Gastrocnemius medialis (tissue), 4 donors: ENCODE results near the gene RAI1.

Source experiments
- CTCF ChIP-seq, 5 experiments: fragments of 450-650 bp in 3 of 5; fragments of 200-600 bp in 2 of 5; sonication (generic) in 2 of 5; IDR thresholded peaks in 4 of 5; conservative IDR thresholded peaks in 1 of 5; 1 replicate in 4 of 5; 2 replicates in 1 of 5; pipeline ENCODE4 v1.5.1; 2016 to 2019; ENCODE audit warnings: antibody characterized with exemption in 5 of 5, mild to moderate bottlenecking in 3 of 5, moderate library complexity in 3 of 5
- POLR2A ChIP-seq, 2 donors: fragments of 450-650 bp; IDR thresholded peaks; one replicate each; pipeline ENCODE4 v1.6.1; 2017; ENCODE audit warnings: antibody characterized with exemption in 2 of 2, mild to moderate bottlenecking in 2 of 2, moderate library complexity in 2 of 2

- TF ChIP-seq CTCF (IDR thresholded peaks at IDR 0.05 in 4 of 5, conservative IDR thresholded peaks at IDR 0.05 in 1 of 5) (no peak), POLR2A (IDR thresholded peaks at IDR 0.05) (no peak)
Measured at GRCh38 chr17:17681744-17682292, 560 bp downstream of the RAI1 start.
